IPS-18c (cell line): ENCODE results near the gene PIAS1.

Experiments
- H3K4me3 ChIP-seq: 2 replicates; pipeline ENCODE4 v1.7.0; 2013; ENCODE audit warnings: low read depth, mild to moderate bottlenecking, low read length, moderate library complexity; ENCODE audit not compliant: insufficient read depth
- H3K9me3 ChIP-seq: one replicate; pipeline ENCODE4 v1.6.1; 2013; ENCODE audit warnings: mild to moderate bottlenecking, low read length, moderate library complexity; ENCODE audit not compliant: control insufficient read depth, insufficient read depth

PIAS1 gene

GRCh38 chr15:68029959-68030358 is 24.2 kb upstream of the PIAS1 start:
- H3K4me3 ChIP-seq: no peak overlapping the region
- no peaks in the 10 kb centered on the region for H3K9me3 ChIP-seq

- H3K4me3 ChIP-seq: no peak overlapping the region
- no peaks in the 10 kb centered on the region for H3K9me3 ChIP-seq
These were observed 22.7 kb upstream of the PIAS1 start for GRCh38 chr15:68031404-68031803.

GRCh38 chr15:68032672-68033071 is 21.4 kb upstream of the PIAS1 start:
- Histone ChIP-seq H3K4me3 (no peak overlapping the region), H3K9me3 (no peaks in the 10 kb centered on the region)

GRCh38 chr15:68034081-68034480 is 20.0 kb upstream of the PIAS1 start:
- Histone ChIP-seq H3K9me3 (no peaks in the 10 kb centered on the region), H3K4me3 (no peak overlapping the region)

- no peak overlapping the region for H3K4me3 ChIP-seq
- no peaks in the 10 kb centered on the region for H3K9me3 ChIP-seq
These were observed 19.3 kb upstream of the PIAS1 start for GRCh38 chr15:68034719-68035293.

GRCh38 chr15:68038246-68038645 is 15.9 kb upstream of the PIAS1 start:
- no peaks in the 10 kb centered on the region for H3K9me3 ChIP-seq

GRCh38 chr15:68040144-68040543 is 14.0 kb upstream of the PIAS1 start:
- no peak overlapping the region for H3K4me3 ChIP-seq

More at GRCh38 chr15:68038246-68038645, 15.9 kb upstream of the PIAS1 start:
- no peak overlapping the region for H3K4me3 ChIP-seq

GRCh38 chr15:68042156-68042854 is 11.8 kb upstream of the PIAS1 start:
- Histone ChIP-seq H3K9me3 (no peaks in the 10 kb centered on the region), H3K4me3 (no peak overlapping the region)

More at GRCh38 chr15:68040144-68040543, 14.0 kb upstream of the PIAS1 start:
- H3K9me3 ChIP-seq: no peaks in the 10 kb centered on the region

GRCh38 chr15:68042855-68043222 is 11.3 kb upstream of the PIAS1 start:
- no peak overlapping the region for H3K4me3 ChIP-seq
- H3K9me3 ChIP-seq: no peaks in the 10 kb centered on the region

- Histone ChIP-seq H3K9me3 (no peaks in the 10 kb centered on the region), H3K4me3 (no peak overlapping the region)
These were observed 8.5 kb upstream of the PIAS1 start for GRCh38 chr15:68045289-68046265.

- Histone ChIP-seq H3K4me3 (no peak overlapping the region), H3K9me3 (no peaks in the 10 kb centered on the region)
These were observed 6.3 kb upstream of the PIAS1 start for GRCh38 chr15:68047826-68048225.

- H3K9me3 ChIP-seq: no peaks in the 10 kb centered on the region
- H3K4me3 ChIP-seq: no peak overlapping the region
These were observed 3.0 kb upstream of the PIAS1 start for GRCh38 chr15:68051109-68051508.

GRCh38 chr15:68051907-68052306 is 2.2 kb upstream of the PIAS1 start:
- Histone ChIP-seq H3K9me3 (no peaks in the 10 kb centered on the region), H3K4me3 (no peak overlapping the region)

- H3K4me3 ChIP-seq: no peak overlapping the region
- H3K9me3 ChIP-seq: no peaks in the 10 kb centered on the region
These were observed 1.7 kb upstream of the PIAS1 start for GRCh38 chr15:68052431-68052830.

- Histone ChIP-seq H3K4me3 (no peak overlapping the region), H3K9me3 (no peaks in the 10 kb centered on the region)
These were observed 1.1 kb upstream of the PIAS1 start for GRCh38 chr15:68053001-68053400.

GRCh38 chr15:68054628-68055223 is 611 bp downstream of the PIAS1 start:
- H3K4me3 ChIP-seq: peak overlapping the region; percentile 87
- H3K9me3 ChIP-seq: no peaks in the 10 kb centered on the region

- Histone ChIP-seq H3K4me3 (peak overlapping the region; percentile 87), H3K9me3 (no peaks in the 10 kb centered on the region)
These were observed 1.1 kb downstream of the PIAS1 start for GRCh38 chr15:68055224-68055705.
